ENCODE results near the gene SBNO2.

- TF ChIP-seq CTCF (IDR thresholded peaks at IDR 0.05) (no peak), EZH2 (IDR thresholded peaks at IDR 0.05; ENCODE audit: borderline replicate concordance, insufficient read depth, low read depth, low read length, poor library complexity, severe bottlenecking) (no peak)
Measured at GRCh38 chr19:1170938-1171754, 2.9 kb downstream of the SBNO2 start.
